NCI-H1105 treated with DMSO at 0.1 percent for 48 hours (cell line): ENCODE results near the gene RIPPLY1.

Experiments used
- DNase-seq: peaks from one replicate; lab custom pipeline; 2025; lab: John Stamatoyannopoulos, UW

RIPPLY1 gene, protein sequence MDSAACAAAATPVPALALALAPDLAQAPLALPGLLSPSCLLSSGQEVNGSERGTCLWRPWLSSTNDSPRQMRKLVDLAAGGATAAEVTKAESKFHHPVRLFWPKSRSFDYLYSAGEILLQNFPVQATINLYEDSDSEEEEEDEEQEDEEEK

DNA sequence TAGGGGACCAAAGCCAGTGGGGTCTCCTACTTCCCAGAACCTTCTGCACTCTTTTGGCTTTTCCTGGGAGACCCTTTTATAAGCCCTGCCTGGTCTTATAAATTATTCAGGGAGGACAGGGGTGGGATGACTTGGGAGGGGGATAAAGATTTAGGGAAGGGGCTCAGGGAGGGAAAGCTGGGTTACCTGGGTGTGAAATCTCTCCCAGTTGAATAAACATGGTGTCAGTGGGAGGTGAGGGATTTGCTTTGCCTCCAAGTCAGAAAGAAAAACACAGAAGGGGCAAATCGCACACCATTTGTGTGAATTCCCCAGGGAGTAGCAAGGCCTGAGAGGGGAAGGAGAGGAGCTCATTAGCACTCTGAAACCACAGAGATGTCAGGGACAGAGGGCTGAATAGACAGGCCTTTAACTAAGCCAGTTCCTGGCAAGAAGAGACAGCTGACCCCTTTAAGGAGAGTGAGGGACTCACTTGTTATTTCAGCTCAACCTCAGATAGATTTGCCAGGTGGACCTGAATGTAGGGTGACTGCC is at the start of gene RIPPLY1:
RIPPLY1 (minus strand) TSS at position 51 of the 534 bp plus-strand sequence. CDS start 54 bp downstream, outside the sequence.
- DNase-seq, result no peak

DNA sequence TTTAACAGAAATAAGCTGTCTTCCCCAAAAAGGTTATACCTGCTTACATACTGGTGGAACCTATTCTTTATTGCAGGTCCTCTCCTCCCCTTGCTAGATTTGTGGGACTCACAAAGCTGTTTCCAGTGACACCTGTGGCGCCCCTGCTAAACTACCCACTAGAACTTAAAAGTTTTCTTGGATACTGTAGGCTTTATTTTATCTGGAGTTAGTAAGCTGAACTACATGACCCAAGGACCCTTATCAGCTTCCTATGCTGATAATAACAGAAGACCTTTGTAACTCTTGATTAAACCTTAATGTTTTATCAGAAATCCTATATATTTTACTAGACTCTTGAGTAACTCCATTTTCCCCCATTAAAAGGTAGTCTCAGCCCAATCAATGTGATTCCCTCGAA is 49.4 kb upstream of the RIPPLY1 start:
- no peak for DNase-seq

DNA sequence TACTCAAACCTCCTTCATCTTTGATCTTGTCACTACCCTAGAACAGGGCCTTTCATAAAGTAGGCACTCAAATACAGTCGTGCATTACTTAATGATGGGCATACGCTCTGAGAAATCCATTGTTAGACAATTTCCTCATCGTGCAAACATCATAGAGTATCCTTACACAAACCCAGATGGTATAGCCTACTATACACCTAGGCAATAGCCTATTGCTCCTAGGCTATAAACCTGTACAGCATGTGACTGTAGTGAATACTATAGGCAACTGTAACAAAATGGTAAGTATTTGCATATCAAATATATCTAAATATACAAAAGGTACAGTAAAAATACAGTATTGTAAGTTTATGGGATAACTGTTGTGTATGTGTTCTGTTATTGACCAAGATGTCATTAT is 48.9 kb upstream of the RIPPLY1 start:
- DNase-seq, result no peak

DNA sequence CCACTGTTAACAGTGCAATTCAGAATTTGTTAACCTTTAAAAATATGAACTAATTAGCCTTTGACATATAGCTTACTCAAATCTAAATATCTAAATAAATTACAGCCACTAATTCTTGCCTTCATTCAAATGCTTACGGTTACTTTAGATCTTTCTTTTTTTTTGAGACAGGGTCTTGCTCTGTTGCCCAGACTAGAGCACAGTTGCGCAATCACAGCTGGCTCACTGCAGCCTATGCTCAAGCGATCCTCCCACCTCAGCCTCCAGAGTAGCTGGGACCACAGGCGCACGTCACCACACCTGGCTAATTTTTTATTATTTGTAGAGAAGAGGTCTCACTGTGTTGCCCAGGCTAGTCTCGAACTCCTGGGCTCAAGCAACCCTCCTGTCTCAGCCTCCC is 48.1 kb upstream of the RIPPLY1 start:
- DNase-seq, result no peak

DNA sequence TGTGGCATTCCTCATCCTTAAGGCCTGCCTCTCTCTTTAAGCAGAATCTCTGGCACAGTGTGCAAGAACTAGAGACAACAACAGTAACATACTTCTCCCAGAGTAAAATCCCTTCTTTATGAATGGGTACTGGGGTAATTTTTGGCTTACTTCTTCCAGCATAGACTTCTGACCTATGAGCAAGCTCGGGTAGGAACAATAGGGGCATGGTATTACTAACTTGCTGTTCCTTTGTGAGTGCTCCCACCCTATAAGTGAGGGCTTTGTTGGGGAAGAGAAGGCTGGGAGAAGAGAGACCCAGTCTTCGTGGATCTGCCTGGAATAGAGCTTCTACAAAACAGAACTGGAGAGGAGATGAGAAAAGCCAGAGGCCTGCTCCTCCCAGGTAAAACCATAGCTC is 47.2 kb upstream of the RIPPLY1 start:
- no peak for DNase-seq

DNA sequence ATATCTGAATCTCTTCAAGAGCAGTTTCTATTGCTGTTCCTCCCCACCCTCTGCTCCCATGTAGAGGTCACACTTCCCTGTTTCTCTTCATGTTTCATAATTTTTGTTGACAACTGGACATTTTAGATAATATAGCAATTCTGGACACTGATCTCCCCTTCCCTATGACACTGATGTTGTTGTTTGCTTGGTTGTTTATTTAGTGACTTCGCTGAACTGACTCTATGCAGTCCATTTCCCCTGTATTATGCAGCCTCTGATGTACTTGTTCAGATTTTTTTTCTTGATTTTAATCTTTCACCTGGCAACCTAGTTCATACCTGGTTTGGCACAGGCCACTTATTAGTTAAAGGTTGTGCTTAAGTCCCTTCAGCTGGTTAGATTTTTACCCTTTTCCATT is 46.2 kb upstream of the RIPPLY1 start:
- DNase-seq, result no peak

DNA sequence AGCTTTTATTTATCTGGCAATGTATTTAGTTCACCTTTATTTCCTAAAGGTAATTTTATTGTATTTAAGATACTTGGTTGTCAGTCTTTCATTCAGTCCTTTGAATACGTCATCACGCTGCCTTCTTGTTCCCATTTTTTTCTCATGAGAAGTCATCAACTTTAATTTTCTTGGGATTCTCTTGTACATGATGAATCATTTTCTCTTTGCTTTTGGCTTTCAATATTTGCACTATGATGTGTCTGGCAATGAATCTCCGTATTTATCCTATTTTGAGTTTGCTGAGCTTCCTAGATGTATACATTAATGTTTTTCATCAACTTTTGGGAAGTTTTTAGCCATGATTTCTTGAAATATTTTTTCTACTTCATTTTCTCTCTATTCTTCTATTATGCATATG is 45.5 kb upstream of the RIPPLY1 start:
- no peak for DNase-seq

DNA sequence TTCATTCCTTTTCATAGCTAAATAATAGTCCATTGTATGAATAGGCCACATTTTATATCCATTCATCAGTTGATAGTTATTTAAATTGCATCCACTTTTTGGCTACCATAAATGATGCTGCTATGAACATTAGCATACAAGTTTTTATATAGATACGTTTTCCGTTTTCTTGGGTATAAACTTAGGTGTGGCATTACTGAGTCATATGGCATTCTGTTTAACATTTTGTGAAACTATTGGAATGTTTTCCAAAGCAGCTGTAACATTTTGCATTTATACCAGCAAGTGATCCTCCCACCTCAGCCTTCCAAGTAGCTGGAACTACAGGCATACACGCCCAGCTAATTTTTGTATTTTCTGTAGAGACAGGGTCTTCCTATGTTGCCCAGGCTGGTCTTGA is 43.3 kb upstream of the RIPPLY1 start:
- DNase-seq, result no peak

DNA sequence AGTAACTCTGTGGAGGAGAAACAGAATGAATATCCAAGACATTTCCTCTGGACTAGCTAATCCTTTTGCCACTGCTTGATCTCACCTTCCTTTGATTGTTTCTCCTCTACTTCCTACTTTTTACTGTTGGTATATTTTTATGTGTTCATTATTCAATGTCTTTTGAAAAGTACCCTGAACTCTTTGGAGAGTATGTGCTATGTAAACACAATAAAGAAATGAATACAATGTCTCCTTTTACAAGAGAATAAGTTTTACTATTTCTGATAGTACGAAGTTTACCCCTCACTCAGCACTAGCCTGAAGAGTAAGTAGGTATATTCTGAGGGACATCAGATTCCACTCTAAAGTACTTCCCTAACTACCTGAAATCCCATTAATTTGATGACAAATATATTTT is 36.9 kb upstream of the RIPPLY1 start:
- DNase-seq, result no peak

DNA sequence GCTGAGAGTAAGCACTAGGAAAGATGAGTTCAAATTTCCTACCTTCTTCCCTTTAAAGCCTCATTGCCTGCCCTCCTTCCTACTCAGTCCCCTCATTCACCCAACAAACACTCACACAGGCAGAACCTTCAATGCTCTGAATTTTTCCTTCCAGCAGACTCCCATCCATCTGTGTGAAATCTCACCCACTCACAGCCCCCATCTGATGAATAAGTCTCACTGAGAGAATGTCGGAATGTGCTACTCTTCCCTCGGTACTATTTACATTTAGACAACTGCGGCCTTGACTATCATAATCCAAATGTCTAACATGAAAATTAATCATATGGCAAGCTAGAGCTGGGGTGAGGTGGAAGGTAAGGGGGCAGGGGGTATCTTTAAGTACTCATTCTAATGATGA is 36.4 kb upstream of the RIPPLY1 start:
- DNase-seq, result no peak

DNA sequence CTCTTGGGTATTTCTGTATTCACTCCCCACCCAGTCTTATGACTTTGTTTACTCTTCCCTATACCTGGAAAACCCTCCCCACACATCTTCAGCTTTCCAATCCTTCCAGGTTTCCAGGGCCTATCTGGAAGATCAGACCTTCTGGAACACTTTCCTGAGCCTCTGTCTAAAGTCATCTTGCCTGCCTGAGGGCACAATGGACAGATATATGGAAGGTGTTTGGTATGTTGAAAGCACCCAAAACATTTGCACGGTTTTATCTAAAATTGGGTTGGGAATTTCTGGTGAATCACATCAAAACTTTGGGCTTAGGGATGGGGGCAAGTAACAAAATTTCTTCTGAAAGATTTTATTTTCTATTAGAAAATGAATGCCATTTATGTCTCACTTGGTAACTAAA is 33.1 kb upstream of the RIPPLY1 start:
- DNase-seq, result no peak

DNA sequence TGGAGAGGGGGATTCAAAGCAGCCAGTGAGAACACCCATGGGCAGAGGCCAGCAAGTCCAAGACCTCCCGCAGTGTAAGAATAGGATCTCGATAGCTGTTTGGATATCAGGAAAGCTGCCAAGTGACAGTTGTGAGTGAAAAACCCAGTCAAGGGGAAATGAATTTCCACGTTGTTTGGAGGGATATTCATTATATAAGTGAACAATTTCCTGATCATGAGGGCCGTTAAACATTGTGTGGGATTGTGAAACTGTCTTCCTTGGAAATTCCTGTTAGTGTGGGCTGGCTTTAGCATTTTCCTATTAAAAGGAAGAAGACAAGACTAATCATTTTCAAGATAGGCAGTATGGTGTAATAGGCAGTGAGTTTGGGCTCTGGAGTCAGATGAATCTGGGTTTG is 32.0 kb upstream of the RIPPLY1 start:
- DNase-seq, result no peak

DNA sequence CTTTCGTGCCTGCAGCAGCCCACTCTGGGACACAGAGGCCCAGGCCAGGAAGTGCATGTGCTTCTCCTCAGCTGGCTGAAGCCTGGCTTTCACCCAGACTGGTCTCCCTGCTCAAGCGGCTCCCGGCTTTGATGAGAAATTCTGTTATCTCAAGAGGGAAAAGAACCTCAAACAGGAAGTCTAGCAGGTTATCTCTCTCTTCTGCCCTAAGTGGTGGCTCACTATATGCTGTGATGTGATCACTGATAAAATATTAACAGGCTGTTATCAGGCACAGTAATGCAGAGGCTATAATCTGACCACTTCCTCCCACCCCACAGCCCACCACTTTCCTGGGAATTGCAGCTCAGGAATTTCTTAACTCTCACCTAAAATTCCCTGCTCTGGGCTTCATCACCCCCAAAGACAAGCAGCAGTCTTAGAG is 30.4 kb upstream of the RIPPLY1 start:
- DNase-seq, result no peak

DNA sequence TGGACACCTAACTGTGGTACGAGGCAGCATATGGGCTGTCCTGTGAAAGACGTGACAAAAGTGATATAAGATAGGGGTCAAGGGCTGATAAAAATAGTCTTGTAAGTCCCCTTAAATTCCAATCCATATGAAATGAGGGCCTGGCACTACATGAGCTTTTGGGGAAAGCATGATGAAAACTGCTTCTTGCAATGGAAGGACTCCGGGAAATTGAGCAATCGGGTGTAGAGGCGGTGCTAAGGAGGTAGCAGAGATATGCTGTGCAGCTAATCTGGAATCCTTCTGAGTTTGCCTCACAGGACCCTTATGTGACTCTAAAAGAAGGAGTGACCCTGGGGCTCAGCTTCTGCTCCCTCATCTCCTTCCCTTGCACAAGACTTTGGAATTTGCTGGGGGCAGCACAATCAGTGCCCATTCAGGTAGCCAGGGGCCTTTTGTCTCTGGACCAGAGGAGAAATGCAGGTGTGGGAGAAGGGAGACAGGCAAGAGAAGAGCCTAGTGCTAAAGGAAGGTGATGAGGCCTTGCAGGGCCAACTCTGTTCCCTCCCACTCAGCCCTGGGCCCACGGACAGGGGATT is 29.9 kb upstream of the RIPPLY1 start:
- DNase-seq, result no peak

DNA sequence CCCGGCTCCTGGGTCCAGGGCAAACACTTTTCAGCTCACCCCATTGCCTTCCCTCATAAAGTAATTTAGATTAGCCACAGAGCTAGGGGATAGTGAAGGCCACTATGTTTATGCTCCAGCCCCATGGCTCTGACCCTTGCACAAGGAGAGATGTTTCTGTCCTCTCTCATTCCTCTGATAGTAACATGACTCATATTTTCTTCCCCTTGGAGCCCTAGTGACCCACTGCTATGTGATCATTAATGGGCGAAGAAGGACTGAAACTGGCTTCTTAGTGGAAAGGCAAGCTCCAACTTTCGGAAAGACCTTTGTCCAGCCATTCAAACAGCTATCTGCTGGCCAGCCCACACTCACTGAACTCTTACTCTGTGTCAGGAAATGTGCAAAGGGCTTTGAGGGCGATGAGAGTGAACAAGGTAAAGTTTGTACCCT is 29.4 kb upstream of the RIPPLY1 start:
- DNase-seq, result no peak

DNA sequence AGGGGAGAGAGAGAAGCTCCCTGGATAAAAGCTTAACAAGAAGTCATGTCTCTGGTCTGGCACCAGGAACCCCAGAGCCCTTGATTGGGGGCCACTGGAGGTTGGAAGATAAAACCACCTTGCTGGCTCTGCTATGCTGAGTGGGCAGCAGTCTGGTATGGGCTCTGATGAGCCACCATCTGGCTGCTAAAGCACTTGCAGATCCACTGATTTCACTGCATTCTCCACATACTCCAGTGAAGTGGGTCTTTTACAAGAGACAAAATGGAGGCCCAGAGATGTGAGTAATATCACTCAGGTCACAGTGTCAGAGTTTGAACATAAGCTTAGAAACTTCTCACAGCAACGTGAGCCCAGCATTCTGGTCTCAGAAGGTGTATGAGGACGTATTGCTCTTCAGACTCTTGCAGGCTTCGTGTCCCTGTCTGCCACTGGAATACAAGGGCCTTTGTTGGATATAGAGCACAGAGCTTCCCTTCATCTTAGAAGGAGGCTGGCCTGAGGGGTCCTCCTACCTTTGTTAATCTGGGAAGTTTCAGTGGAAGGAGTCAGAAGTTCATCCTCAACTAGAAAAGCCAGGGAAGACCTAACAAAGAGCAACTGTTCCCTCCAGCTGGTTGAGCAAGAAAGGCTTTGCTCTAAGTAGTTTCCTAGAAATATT is 28.8 kb upstream of the RIPPLY1 start:
- no peak for DNase-seq

DNA sequence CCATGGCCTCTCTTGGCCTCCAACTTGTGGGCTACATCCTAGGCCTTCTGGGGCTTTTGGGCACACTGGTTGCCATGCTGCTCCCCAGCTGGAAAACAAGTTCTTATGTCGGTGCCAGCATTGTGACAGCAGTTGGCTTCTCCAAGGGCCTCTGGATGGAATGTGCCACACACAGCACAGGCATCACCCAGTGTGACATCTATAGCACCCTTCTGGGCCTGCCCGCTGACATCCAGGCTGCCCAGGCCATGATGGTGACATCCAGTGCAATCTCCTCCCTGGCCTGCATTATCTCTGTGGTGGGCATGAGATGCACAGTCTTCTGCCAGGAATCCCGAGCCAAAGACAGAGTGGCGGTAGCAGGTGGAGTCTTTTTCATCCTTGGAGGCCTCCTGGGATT is 25.1 kb upstream of the RIPPLY1 start:
- DNase-seq, result no peak

DNA sequence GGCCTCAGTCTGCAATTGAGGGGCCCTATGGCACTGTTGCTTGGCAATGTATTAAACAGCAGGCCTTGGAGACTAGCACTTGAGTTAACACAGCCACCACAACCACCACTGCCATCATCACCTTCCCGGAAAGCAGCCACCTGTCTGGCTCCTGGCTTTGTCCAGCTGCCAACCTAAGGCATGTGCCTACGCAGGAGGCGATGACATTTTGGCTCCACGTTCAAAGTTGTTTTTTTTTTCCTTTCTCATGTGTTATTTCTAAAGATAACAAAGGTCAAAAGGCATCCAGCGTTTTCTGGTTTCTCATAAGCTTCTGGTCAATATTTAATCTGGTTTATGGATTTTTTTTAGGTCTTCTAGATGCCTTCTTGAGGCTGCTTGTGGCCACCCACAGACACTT is 24.6 kb upstream of the RIPPLY1 start:
- no peak for DNase-seq

DNA sequence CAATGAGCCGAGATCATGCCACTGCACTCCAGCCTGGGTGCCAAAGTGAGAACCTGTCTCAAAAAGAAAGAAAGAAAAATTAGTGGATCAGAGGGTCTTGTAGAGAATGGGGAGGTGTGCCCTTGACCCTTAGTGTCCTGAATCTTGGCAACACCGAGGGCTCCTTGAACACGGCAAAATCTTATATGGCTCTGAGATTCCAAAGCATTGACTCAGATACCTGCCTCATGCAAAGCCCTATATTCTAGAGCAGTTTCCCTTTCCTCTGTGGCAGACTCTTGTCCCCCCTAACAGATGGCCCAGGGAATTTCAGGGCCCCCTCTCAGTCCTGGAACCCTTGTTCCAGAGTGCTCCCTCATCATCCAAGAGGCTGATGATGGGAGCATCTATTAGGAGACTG is 23.9 kb upstream of the RIPPLY1 start:
- DNase-seq, result no peak

DNA sequence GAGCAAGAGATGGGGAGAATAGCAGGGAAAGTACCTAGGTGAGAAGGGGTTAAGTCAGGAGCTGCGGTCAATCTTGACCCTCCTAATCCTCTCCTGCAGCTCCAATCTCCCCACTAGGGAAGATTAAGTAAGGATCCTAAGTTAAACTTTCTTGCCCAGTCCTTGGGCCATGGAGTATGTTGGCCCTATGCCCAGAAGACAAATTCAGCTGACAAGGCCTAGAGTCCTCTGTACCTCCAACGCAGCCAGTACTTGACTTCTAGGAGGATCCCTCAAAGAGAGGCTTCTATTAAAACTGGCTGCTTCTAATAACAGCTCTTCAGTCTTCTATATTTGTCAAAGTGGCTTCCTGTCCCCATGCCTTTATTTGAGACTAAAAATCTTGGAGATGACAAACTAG is 18.5 kb upstream of the RIPPLY1 start:
- no peak for DNase-seq

DNA sequence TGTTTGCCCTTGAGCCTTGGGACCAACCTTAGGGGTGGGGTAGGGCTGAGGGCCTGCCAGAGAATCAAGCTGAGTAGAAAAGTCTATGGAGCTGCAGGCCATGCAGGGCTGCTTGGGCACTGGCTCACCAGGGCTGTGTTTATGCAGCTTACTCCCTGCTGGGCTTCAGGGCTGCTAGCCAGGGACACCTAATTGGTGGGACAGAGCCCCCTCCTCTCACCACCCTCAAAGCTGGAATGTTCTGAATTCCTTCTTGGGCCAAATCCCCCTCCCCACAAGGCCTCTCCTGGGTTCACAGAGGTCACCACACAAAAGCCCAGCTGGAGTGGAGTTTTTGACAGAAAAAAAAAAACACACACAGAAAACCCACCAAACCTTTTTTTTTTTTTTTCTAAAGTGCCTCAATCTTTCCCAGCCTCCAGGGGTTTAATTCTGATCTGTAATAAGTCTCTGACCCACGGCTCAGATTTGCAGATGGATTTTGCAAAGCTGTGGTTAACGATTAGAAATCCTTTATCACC is 16.9 kb upstream of the RIPPLY1 start, which contains the start of gene CLDN2:
CLDN2 (plus strand) TSS at position 471 of the 521 bp plus-strand sequence. CDS start 7,827 bp downstream, outside the sequence.
- DNase-seq, result no peak

DNA sequence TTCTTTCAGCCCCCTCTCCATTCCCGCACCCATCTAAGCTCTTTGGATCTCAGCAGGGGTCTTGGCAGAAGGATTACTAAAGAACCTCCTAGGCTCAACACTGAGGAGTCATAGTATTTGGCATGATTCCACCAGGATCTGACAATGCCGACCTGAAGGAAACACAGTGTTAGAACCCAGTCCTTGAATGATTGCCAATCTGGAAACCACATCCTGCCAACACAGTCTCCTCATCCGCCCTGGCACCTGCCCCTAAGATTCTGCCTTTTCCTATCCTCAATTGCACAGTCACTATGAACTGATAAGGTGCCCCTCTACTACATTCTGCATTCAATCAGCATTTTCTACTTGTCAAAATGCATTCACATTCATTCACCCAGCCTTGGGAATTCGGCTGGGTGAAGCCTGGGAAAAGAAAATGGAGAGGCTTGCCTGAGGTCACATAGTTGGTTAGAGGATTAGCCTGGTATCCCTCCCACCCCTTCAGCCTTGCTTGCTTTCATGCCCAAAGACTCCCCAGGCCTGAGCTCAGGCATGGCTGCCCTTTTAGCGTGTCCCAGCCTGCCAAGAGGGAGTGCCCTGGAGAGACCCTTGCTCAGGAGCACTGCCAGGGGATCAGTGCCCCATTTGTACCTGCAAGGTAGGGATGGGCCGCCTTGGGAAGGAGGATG is 14.8 kb upstream of the RIPPLY1 start:
- DNase-seq, result peak; percentile 15

DNA sequence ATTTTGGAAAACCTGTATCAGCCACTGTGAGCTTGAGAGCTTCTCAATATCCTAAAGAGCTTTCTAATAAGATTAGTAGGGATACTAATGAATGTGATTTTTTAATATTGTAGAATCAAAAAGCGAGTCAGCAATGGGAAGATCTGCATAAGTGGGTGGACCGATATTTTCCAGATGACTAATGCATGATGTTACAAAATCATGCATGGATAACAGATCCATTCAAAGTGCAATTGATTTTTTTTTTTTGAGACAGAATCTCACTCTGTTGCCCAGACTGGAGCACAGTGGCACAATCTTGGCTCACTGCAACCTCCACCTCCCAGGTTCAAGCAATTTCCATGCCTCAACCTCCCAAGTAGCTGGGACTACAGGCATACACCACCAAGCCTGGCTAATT is 9.7 kb upstream of the RIPPLY1 start:
- no peak for DNase-seq
